Placental pericyte (primary cell): ENCODE results near the gene EIF6. TPM values are rescaled to one million over a fixed set of nuclear protein-coding genes. Genes with fewer than 3 reads are reported as not detected.

Experiments used
- total RNA-seq: library from RNA; depleted of rRNA; stranded (reverse); fragments of >200 nt; gene quantifications from 2 replicates; pipeline ENCODE4 v1.2.3, GENCODE V29; 2012

Gene EIF6
- 149 and 187 TPM in 2 replicates for total RNA-seq

GRCh38 chr20:35284267-35284991 lies at the start of gene EIF6:
TSS of gene EIF6 (minus strand) at chr20:35284772. CDS start at chr20:35284487, 285 bp downstream.

GRCh38 chr20:35291654-35292503 lies 7.3 kb upstream of the EIF6 start, which contains the start of gene FAM83C:
TSS of gene FAM83C (minus strand) at chr20:35292425. CDS start at chr20:35292304, 121 bp downstream.

GRCh38 chr20:35277531-35278395 lies 6.8 kb downstream of the EIF6 start, which contains the start of gene MMP24OS:
TSS of gene MMP24OS (minus strand) at chr20:35278122. CDS start at chr20:35277929, 193 bp downstream.

Other genes starting within 250 kb of the EIF6 start
- 107 and 111 TPM in 2 replicates for gene TRPC4AP, start 192.0 kb downstream of the EIF6 start, total RNA-seq
- 29.3 and 62.4 TPM in 2 replicates for gene EDEM2, start 137.4 kb downstream of the EIF6 start, total RNA-seq
- gene PROCR, start 112.7 kb downstream of the EIF6 start, total RNA-seq = 30.5 and 48.8 TPM in 2 replicates
- 0.22 and 0.43 TPM in 2 replicates for gene MMP24, start 58.1 kb downstream of the EIF6 start, total RNA-seq
- 13.8 and 16.0 TPM in 2 replicates for gene MMP24OS, start 6.7 kb downstream of the EIF6 start, total RNA-seq
- gene FAM83C, start 7.7 kb upstream of the EIF6 start, total RNA-seq = not detected in 2 replicates
- gene UQCC1, start 127.2 kb upstream of the EIF6 start, total RNA-seq = 21.4 and 40.4 TPM in 2 replicates
- gene GDF5, start 153.5 kb upstream of the EIF6 start, total RNA-seq = 4.2 and 4.4 TPM in 2 replicates
- 20.8 and 21.5 TPM in 2 replicates for gene CEP250, start 170.8 kb upstream of the EIF6 start, total RNA-seq
- not detected in 2 replicates for gene C20orf173, start 244.9 kb upstream of the EIF6 start, total RNA-seq